ENCODE data around the gene SIL1.
"Not testable (repeated sequence)": the region's sequence is repeated elsewhere in the genome, so short reads cannot be mapped to it uniquely, and the experiment has no call there.

The SIL1 gene

GRCh38 chr5:139197710-139198669 is at the start of gene SIL1:
Gene SIL1 (minus strand): TSS chr5:139198368. CDS start chr5:139127843, 70,525 bp downstream.
- DNase-seq: peak; percentile 96

DNA sequence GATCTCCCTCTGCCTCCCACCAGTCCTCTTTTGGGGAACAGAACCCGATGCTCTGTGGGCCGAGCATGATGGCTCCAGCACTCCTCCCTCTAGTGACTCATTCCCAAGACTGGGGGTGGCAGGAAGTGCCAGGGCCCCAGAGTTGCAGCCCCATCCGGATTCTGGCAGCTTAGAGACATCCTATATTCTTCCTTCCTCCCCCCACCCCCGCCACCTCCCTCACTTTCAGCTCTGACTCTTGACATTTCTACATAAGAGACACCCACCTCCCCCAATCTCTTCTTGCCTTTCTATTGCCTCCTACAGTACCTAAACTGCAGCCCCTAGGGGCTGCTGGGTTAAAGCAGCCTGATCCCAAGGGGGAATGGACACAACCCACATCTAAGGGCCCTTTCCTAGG is 48.2 kb upstream of the SIL1 start:
- peak; percentile 71 for DNase-seq

GRCh38 chr5:139245637-139246339 is 47.6 kb upstream of the SIL1 start:
- DNase-seq: no peak

- no peak for DNase-seq
Measured at GRCh38 chr5:139243425-139243970, 45.3 kb upstream of the SIL1 start.

GRCh38 chr5:139241139-139241538 is 43.0 kb upstream of the SIL1 start:
- no peak for DNase-seq

GRCh38 chr5:139236479-139236878 is 38.3 kb upstream of the SIL1 start:
- no peak for DNase-seq

DNA sequence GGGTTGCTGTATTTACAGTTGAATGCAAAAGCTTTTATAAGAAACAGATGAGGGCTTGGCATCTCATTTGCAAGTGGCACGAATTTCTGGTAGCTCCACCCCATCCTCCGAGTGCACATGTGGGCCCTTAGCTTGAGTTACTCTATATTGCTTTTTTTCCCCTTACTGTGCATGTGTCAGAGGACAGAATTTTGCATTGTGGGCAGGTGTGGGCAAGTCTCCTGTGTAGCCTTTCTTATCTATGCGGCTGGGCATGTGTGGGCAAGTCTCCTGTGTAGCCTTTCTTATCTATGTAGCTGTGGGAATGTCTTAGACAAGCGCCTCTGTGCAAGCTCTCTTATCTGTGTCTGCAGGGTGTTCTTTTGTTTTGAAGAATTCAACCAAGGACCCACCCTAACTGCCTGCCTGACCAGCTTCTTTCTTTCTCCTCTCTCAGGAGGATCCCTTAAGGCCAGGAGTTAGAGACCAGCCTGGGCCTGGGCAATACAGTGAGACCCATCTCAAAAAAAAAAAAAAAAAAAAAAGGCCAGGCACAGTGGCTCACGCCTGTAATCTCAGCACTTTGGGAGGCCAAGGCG is 34.1 kb upstream of the SIL1 start:
- no peak for DNase-seq

DNA sequence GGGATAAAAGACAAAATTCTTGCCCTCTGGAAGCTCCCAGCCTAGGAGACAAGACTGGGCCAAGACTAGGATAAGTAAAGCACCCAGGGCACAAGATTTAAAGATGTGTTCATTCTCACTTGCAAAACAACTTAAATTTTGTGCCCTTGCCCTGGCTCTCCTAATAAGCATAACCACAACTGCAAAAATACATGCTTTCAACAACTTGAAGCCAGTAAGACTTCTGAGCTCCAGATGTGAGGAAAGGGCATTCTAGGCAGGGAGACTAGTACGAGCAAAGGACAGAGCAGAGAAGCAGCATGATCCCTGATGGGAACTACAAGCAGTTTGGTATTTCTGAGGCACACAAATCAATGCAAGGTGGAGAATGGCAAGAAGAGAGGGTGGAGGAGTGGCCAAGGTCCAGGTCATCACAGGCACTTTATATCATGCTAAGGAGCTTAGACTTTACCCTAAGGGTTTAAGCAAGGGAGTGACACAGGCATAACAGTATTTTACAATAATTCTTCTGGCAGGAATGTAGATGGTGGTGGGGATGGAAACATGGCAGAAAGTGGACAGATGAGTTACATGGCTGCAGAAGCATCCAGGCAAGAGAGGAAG is 30.1 kb upstream of the SIL1 start:
- no peak for DNase-seq

DNA sequence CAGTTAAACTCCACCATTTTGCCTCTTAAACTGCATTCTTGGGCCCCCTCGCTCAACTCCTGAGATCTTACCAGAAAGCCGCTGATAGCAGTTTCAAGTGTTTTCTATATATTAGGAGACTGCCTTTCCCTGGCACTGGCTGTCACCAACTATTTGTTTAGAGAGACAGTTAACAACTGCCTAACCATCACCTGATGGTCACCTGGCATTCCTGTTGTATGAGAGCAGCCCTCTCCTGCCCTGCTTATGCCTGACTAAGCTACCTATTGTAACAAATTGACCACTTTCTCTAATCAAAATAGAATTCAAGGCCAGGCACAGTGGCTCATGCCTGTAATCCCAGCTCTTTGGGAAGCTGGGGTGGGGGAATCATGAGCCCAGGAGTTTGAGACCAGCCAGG is 28.0 kb upstream of the SIL1 start:
- DNase-seq: no peak

GRCh38 chr5:139223481-139223880 is 25.3 kb upstream of the SIL1 start:
- no peak for DNase-seq

DNA sequence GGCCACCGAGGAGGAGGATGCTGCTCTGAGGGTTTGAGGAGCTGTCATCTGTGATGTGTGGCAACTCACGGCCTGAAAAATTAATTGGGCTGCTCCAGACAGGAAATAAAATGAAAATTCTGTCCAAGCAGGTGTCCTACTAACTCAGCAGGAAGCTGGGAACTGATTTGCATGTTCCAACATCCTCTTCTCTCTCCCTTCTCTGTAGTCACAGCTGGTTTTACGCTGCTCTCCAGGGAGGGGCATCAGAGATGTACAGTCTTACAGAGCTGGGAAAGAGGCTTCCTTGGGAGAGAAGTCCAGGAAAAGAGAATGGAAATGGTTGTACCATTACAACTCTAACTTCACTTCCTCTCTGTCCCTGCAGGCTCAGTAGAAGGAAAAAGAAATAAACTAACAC is 24.2 kb upstream of the SIL1 start:
- no peak for DNase-seq

- not testable (repeated sequence) for DNase-seq
Measured at GRCh38 chr5:139218038-139218437, 19.9 kb upstream of the SIL1 start.

GRCh38 chr5:139215107-139215975 is 17.2 kb upstream of the SIL1 start:
- no peak for DNase-seq

GRCh38 chr5:139214646-139215045 is 16.5 kb upstream of the SIL1 start:
- DNase-seq: no peak

- DNase-seq: no peak
Measured at GRCh38 chr5:139212906-139213305, 14.7 kb upstream of the SIL1 start.

DNA sequence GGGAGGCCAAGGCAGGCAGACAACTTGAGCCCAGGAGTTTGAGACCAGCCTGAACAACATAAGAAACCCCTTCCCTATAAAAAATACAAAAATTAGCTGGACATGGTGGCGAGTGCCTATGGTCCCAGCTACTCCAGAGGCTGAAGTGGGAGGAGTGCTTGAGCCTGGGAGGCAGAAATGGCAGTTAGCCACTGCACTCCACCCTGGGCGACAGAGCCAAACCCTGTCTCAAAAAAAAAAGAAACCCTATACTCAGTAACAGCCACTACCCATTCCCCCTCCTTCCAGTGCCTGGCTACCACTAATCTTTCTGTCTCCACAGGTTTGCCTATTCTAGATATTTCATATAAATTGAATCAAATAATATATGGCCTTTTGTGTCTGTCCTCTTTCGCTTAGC is 14.3 kb upstream of the SIL1 start:
- DNase-seq: no peak

DNA sequence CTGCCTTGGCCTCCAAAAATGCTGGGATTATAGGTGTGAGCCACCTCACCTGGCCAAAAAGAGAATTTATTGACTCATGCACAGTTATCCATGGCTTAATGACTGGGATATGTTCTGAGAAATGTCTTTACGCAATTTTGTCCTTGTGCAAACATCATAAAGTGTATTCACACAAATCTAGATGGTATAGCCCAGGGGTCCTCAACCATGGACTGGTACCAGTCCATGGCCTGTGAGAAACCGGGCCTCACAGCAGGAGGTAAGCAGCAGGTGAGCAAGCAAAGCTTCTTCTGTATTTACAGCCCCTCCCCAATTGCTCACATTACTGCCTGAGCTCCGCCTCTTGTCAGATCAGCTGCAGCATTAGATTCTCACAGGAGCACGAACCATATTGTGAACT is 12.4 kb upstream of the SIL1 start:
- DNase-seq: no peak

- no peak for DNase-seq
Measured at GRCh38 chr5:139207297-139208000, 9.3 kb upstream of the SIL1 start.

- DNase-seq: no peak
Measured at GRCh38 chr5:139205586-139205985, 7.4 kb upstream of the SIL1 start.

GRCh38 chr5:139205124-139205523 is 7.0 kb upstream of the SIL1 start:
- no peak for DNase-seq

DNA sequence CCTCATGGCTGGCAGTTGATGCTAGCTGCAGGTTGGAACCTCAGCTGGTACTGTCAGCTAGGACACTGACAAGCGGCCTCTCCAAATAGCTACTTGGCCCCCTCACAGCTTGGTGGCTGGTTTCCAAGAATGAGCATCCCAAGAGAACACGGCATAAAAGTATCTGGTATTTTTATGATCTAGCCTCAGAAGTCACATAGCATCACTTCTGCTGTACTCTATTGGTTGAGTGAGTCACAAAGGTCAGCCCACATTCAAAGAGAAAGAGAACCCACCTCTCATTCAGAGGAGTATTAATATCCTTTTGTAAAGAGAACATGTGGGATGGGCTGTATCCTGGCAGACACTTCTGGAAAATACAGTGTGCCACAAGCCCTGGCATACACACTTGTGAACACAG is 6.0 kb upstream of the SIL1 start:
- DNase-seq: no peak

Measured in activated naive CD4-positive, alpha-beta T cell treated with Interleukin-2 at 50 U/mL for 16 hours (primary cell).